ENCODE measurements around the gene TACC2. TPM values are rescaled to one million over a fixed set of nuclear protein-coding genes. Genes with fewer than 3 reads are reported as not detected.

TACC2 gene
- total RNA-seq, 2 experiments from 2014 or later = not detected

DNA sequence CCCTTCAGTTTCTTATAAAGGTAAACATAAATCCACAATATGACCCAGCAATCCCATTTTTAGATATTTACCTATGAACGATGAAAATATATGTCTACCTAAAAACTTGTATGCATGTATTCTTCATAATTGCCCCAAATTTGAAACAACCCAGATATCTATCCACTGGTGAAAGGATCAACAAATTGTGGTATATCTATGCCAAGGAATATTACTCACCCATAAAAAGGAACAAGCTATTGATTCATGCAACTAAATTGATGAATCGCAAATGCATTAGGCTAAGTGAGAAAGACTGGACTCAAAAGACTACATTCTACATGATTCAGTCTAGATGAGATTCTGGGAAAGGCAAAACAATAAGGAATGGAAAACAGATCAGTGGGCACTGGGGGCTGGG is 156.2 kb downstream of the TACC2 start:
- intact Hi-C loops (cut with micrococcal nuclease; ENCODE audit: unreplicated experiment) = no loop called here

DNA sequence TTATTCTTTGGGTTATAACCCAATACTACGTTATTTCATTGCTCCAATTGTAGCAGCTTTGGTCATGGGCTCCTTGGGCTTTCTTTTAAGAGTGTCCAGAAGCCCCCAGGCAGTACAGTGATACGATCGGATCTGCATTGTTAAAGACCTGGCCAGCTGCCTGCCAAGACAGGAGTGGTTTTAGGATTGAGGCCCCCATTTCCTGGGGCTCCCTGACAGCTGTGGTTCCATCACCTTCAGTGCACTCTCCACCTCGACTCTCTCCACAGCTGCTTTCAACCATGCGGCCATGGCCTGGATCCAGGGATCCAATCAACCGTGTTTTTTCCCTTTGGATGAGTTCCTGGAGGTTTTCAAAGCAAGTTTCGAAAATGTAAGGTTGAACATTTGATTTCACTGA is 158.7 kb downstream of the TACC2 start:
- H3K36me3 ChIP-seq (ENCODE audit: insufficient read depth, low read length) = no peaks in the 10 kb centered on the region
- H3K79me2 ChIP-seq (ENCODE audit: insufficient read depth, low read depth, low read length) = no peaks in the 10 kb centered on the region
- no peak overlapping the region for H3K27ac ChIP-seq (ENCODE audit: low read depth, low read length, poor library complexity, severe bottlenecking)
- H3K4me3 ChIP-seq (ENCODE audit: low read depth, low read length, poor library complexity, severe bottlenecking) = no peak overlapping the region
- BruUV-seq (replicated peaks) = no TSS peak
- ChIA-PET POLR2A (no interaction called here), CTCF (ENCODE audit: unreplicated experiment) (no interaction called here)
- H2AFZ ChIP-seq (ENCODE audit: low read length) = no peak overlapping the region
- no peaks in the 10 kb centered on the region for H4K20me1 ChIP-seq (ENCODE audit: insufficient read depth, low read length)
- H3K9me3 ChIP-seq (ENCODE audit: low read length) = no peaks in the 10 kb centered on the region
- H3K4me2 ChIP-seq (ENCODE audit: low read length) = no peak overlapping the region
- no peak for TF ChIP-seq CTCF (conservative IDR thresholded peaks at IDR 0.05; ENCODE audit: low read length)
- TF ChIP-seq EZH2phosphoT487 (IDR thresholded peaks at IDR 0.05; ENCODE audit: borderline replicate concordance, low read depth, low read length) = no peak
- DNase-seq (ENCODE audit: low spot score) = no peak
- no peaks in the 10 kb centered on the region for H3K4me1 ChIP-seq (ENCODE audit: insufficient read depth, low read length, poor library complexity, severe bottlenecking)
- intact Hi-C loops (cut with micrococcal nuclease; ENCODE audit: unreplicated experiment) = no loop called here
- H3K9me2 ChIP-seq (ENCODE audit: insufficient read depth, low read length) = no peaks in the 10 kb centered on the region

More for the DNA sequence above, 156.2 kb downstream of the TACC2 start:
- no peaks in the 10 kb centered on the region for H3K9me3 ChIP-seq (ENCODE audit: low read length)
- no peaks in the 10 kb centered on the region for H4K20me1 ChIP-seq (ENCODE audit: insufficient read depth, low read length)
- no peak overlapping the region for H2AFZ ChIP-seq (ENCODE audit: low read length)
- no peak overlapping the region for H3K4me3 ChIP-seq (ENCODE audit: low read depth, low read length, poor library complexity, severe bottlenecking)
- CTCF ChIA-PET (ENCODE audit: unreplicated experiment) = no interaction called here
- no TSS peak for BruUV-seq (replicated peaks)
- H3K9me2 ChIP-seq (ENCODE audit: insufficient read depth, low read length) = no peaks in the 10 kb centered on the region
- H3K4me2 ChIP-seq (ENCODE audit: low read length) = no peak overlapping the region
- POLR2A ChIA-PET = no interaction called here
- no peak overlapping the region for H3K27ac ChIP-seq (ENCODE audit: low read depth, low read length, poor library complexity, severe bottlenecking)
- no peak for DNase-seq (ENCODE audit: low spot score)
- no peaks in the 10 kb centered on the region for H3K79me2 ChIP-seq (ENCODE audit: insufficient read depth, low read depth, low read length)
- TF ChIP-seq EZH2phosphoT487 (IDR thresholded peaks at IDR 0.05; ENCODE audit: borderline replicate concordance, low read depth, low read length) (no peak), CTCF (conservative IDR thresholded peaks at IDR 0.05; ENCODE audit: low read length) (no peak)
- no peaks in the 10 kb centered on the region for H3K4me1 ChIP-seq (ENCODE audit: insufficient read depth, low read length, poor library complexity, severe bottlenecking)
- no peaks in the 10 kb centered on the region for H3K36me3 ChIP-seq (ENCODE audit: insufficient read depth, low read length)

GRCh38 chr10:122148876-122149560 is 160.1 kb downstream of the TACC2 start:
- Histone ChIP-seq H3K9me3 (ENCODE audit: low read length) (no peaks in the 10 kb centered on the region), H3K79me2 (ENCODE audit: insufficient read depth, low read depth, low read length) (no peaks in the 10 kb centered on the region), H3K36me3 (ENCODE audit: insufficient read depth, low read length) (no peaks in the 10 kb centered on the region), H3K4me1 (ENCODE audit: insufficient read depth, low read length, poor library complexity, severe bottlenecking) (no peaks in the 10 kb centered on the region), H3K27ac (ENCODE audit: low read depth, low read length, poor library complexity, severe bottlenecking) (no peak overlapping the region), H2AFZ (ENCODE audit: low read length) (no peak overlapping the region), H4K20me1 (ENCODE audit: insufficient read depth, low read length) (no peaks in the 10 kb centered on the region), H3K4me3 (ENCODE audit: low read depth, low read length, poor library complexity, severe bottlenecking) (no peak overlapping the region), H3K4me2 (ENCODE audit: low read length) (no peak overlapping the region), H3K9me2 (ENCODE audit: insufficient read depth, low read length) (no peaks in the 10 kb centered on the region)
- no TSS peak for BruUV-seq (replicated peaks)
- intact Hi-C loops (cut with micrococcal nuclease; ENCODE audit: unreplicated experiment) = no loop called here
- TF ChIP-seq CTCF (conservative IDR thresholded peaks at IDR 0.05; ENCODE audit: low read length) (no peak), EZH2phosphoT487 (IDR thresholded peaks at IDR 0.05; ENCODE audit: borderline replicate concordance, low read depth, low read length) (no peak)
- ChIA-PET CTCF (ENCODE audit: unreplicated experiment) (no interaction called here), POLR2A (interaction anchor here (0.7 kb wide), 1 partner anchor 1145 kb away, joined by 8 read pairs; no protein-coding TSS in a partner anchor)
- DNase-seq (ENCODE audit: low spot score) = no peak

Measured in OCI-LY7 (cell line).